MV-4-11 (cell line): ENCODE measurements around the gene HDAC4.

ENCODE experiments used
- DNase-seq: peaks from one replicate; lab custom pipeline; 2025; lab: John Stamatoyannopoulos, UW

HDAC4 gene

GRCh38 chr2:239137898-239138283, 262.9 kb downstream of the HDAC4 start:
- DNase-seq = no peak

GRCh38 chr2:239137165-239137897, 263.5 kb downstream of the HDAC4 start:
- no peak for DNase-seq

- no peak for DNase-seq
Observed at GRCh38 chr2:239136762-239137161, 264.1 kb downstream of the HDAC4 start.

GRCh38 chr2:239136203-239136602, 264.6 kb downstream of the HDAC4 start:
- no peak for DNase-seq

- no peak for DNase-seq
Observed at GRCh38 chr2:239135531-239135930, 265.3 kb downstream of the HDAC4 start.

- no peak for DNase-seq
Observed at GRCh38 chr2:239133945-239134570, 266.8 kb downstream of the HDAC4 start.

- DNase-seq = no peak
Observed at GRCh38 chr2:239132786-239133185, 268.0 kb downstream of the HDAC4 start.

- no peak for DNase-seq
Observed at GRCh38 chr2:239132156-239132709, 268.6 kb downstream of the HDAC4 start.

GRCh38 chr2:239131521-239131920, 269.3 kb downstream of the HDAC4 start:
- DNase-seq = no peak

GRCh38 chr2:239130786-239131325, 270.0 kb downstream of the HDAC4 start:
- DNase-seq = no peak

GRCh38 chr2:239130041-239130440, 270.8 kb downstream of the HDAC4 start:
- DNase-seq = peak; percentile 2

GRCh38 chr2:239129147-239129920, 271.5 kb downstream of the HDAC4 start:
- DNase-seq = no peak

- no peak for DNase-seq
Observed at GRCh38 chr2:239128706-239129105, 272.1 kb downstream of the HDAC4 start.

GRCh38 chr2:239127513-239127912, 273.3 kb downstream of the HDAC4 start:
- no peak for DNase-seq

- no peak for DNase-seq
Observed at GRCh38 chr2:239125726-239126675, 274.8 kb downstream of the HDAC4 start.

- no peak for DNase-seq
Observed at GRCh38 chr2:239124152-239124899, 276.5 kb downstream of the HDAC4 start.

- DNase-seq = no peak
Observed at GRCh38 chr2:239122421-239123110, 278.3 kb downstream of the HDAC4 start.

- DNase-seq = no peak
Observed at GRCh38 chr2:239121600-239122012, 279.2 kb downstream of the HDAC4 start.

- DNase-seq = no peak
Observed at GRCh38 chr2:239120664-239121063, 280.2 kb downstream of the HDAC4 start.
